CD4-positive, alpha-beta T cell (primary cell): ENCODE results near the gene DNAI2. TPM values are rescaled to one million over a fixed set of nuclear protein-coding genes. Genes with fewer than 3 reads are reported as not detected.

Experiments
- ATAC-seq: fragments of 200-7000 bp; cut with Tn5 transposase; one replicate; pipeline ENCODE4 v1.10.0; 2022; ENCODE audit warnings: mild to moderate bottlenecking; ENCODE audit not compliant: poor library complexity
- CTCF ChIA-PET: fragments of 350-600 bp; sonication (Branson Sonifier 250); formaldehyde crosslinking; loops from one replicate; lab custom pipeline; 2021; ENCODE audit warnings: antibody characterized with exemption, inconsistent platforms; lab: Charles Lee
- POLR2A ChIA-PET: fragments of 350-600 bp; sonication (Branson Sonifier 250); formaldehyde crosslinking; loops from one replicate; lab custom pipeline; 2021; ENCODE audit warnings: antibody characterized with exemption, inconsistent platforms; lab: Charles Lee
- DNase-seq, 14 experiments: peaks; one replicate each; pipeline ENCODE4 v3.0.0-alpha.2; 2013 to 2020; ENCODE audit warnings: mixed read lengths in 2 of 14
- H3K27ac ChIP-seq, 2 donors: one replicate each; pipeline versions ENCODE4 v1.5.1 to v1.7.0; 2013; ENCODE audit warnings: low read length in 2 of 2, low read depth in 1 of 2, mild to moderate bottlenecking in 1 of 2
- H3K27me3 ChIP-seq, 2 experiments: 1 replicate in 1 of 2; 2 replicates in 1 of 2; pipeline versions ENCODE4 v1.6.1 to v1.7.0; 2013; ENCODE audit warnings: low read length in 2 of 2, control low read depth in 1 of 2, mild to moderate bottlenecking in 1 of 2, moderate library complexity in 1 of 2; ENCODE audit not compliant: insufficient read depth in 2 of 2, control insufficient read depth in 1 of 2
- H3K36me3 ChIP-seq: one replicate; pipeline ENCODE4 v1.6.1; 2013; ENCODE audit warnings: low read length, control low read depth; ENCODE audit not compliant: insufficient read depth
- H3K4me1 ChIP-seq: one replicate; pipeline ENCODE4 v1.6.1; 2013; ENCODE audit warnings: low read length, control low read depth; ENCODE audit not compliant: insufficient read depth
- H3K4me3 ChIP-seq: one replicate; pipeline ENCODE4 v1.5.1; 2013; ENCODE audit warnings: mild to moderate bottlenecking, low read length, moderate library complexity
- H3K9me3 ChIP-seq, 2 experiments: 1 replicate in 1 of 2; 2 replicates in 1 of 2; pipeline versions ENCODE4 v1.6.1 to v1.7.0; 2013; ENCODE audit warnings: low read length in 2 of 2, mild to moderate bottlenecking in 2 of 2, control low read depth in 1 of 2, moderate library complexity in 1 of 2; ENCODE audit not compliant: control insufficient read depth in 1 of 2, insufficient read depth in 1 of 2
- H3K27ac Mint-ChIP-seq: one replicate; pipeline ENCODE4 v1.8.0; 2020; ENCODE audit warnings: mixed read lengths
- H3K27me3 Mint-ChIP-seq: one replicate; pipeline ENCODE4 v1.8.0; 2021; ENCODE audit warnings: mixed read lengths
- H3K36me3 Mint-ChIP-seq: one replicate; pipeline ENCODE4 v1.8.0; 2021; ENCODE audit warnings: low read depth, mixed read lengths
- H3K4me1 Mint-ChIP-seq: one replicate; pipeline ENCODE4 v1.8.0; 2021; ENCODE audit warnings: low read depth, mixed read lengths
- H3K4me3 Mint-ChIP-seq: one replicate; pipeline ENCODE4 v1.8.0; 2020; ENCODE audit warnings: mild to moderate bottlenecking, mixed read lengths
- H3K9me3 Mint-ChIP-seq: one replicate; pipeline ENCODE4 v1.8.0; 2020; ENCODE audit warnings: mixed read lengths
- CTCF ChIP-seq: fragments of 200-600 bp; IDR thresholded peaks from one replicate; pipeline ENCODE4 v1.8.0; 2022; ENCODE audit warnings: antibody characterized with exemption, mild to moderate bottlenecking
- intact Hi-C, 2 experiments: fragments of 100-400 bp; cut with DNase I in 1 of 2; cut with micrococcal nuclease in 1 of 2; formaldehyde crosslinking; loops; one replicate each; pipeline versions ENCODE4 v1.15.1 to v1.9.0; 2023 to 2025; cut with DNase I, micrococcal nuclease
- total RNA-seq, 174 experiments: library from RNA in 2 of 174; stranded (reverse) in 2 of 174; gene quantifications; one replicate each; pipeline ENCODE4 v1.2.3 and lab custom pipeline; 2021 to 2026

DNAI2 gene
- total RNA-seq, 2 experiments from 2014 or later: 0.66 to 1.2 TPM

GRCh38 chr17:74288785-74289184, 14.8 kb downstream of the DNAI2 start:
- ChIA-PET POLR2A (no interaction called here), CTCF (interaction anchor here (0.7 kb wide), 1 partner anchor 75 kb away, joined by 3 read pairs; no protein-coding TSS in a partner anchor)
- no peaks in the 10 kb centered on the region for H3K27me3 ChIP-seq
- peaks cover 19% of the 10 kb centered on the region for H3K4me1 ChIP-seq
- no peaks in the 10 kb centered on the region for H3K9me3 ChIP-seq
- no peaks in the 10 kb centered on the region for H3K36me3 ChIP-seq
- DNase-seq (no peak), ATAC-seq (no peak)
- Mint-ChIP-seq H3K4me1 (peaks cover 23% of the 10 kb centered on the region), H3K9me3 (no peaks in the 10 kb centered on the region), H3K27me3 (no peaks in the 10 kb centered on the region), H3K36me3 (no peaks in the 10 kb centered on the region), H3K4me3 (no peak overlapping the region), H3K27ac (no peak overlapping the region)
- H3K4me3 ChIP-seq: no peak overlapping the region
- intact Hi-C loops: no loop called here
- TF ChIP-seq CTCF: no peak
- H3K27ac ChIP-seq: no peak overlapping the region

GRCh38 chr17:74289688-74290087, 15.7 kb downstream of the DNAI2 start:
- POLR2A ChIA-PET: no interaction called here
- DNase-seq: no peak
- no peaks in the 10 kb centered on the region for H3K36me3 Mint-ChIP-seq
- no peaks in the 10 kb centered on the region for H3K36me3 ChIP-seq
- H3K27ac Mint-ChIP-seq: no peak overlapping the region
- H3K4me3 Mint-ChIP-seq: no peak overlapping the region
- H3K4me3 ChIP-seq: no peak overlapping the region
- peaks cover 19% of the 10 kb centered on the region for H3K4me1 Mint-ChIP-seq
- no peaks in the 10 kb centered on the region for H3K9me3 ChIP-seq
- H3K27me3 ChIP-seq: no peaks in the 10 kb centered on the region
- no peak overlapping the region for H3K27ac ChIP-seq
- no peaks in the 10 kb centered on the region for H3K9me3 Mint-ChIP-seq
- H3K27me3 Mint-ChIP-seq: no peaks in the 10 kb centered on the region
- intact Hi-C loops: no loop called here
- H3K4me1 ChIP-seq: peaks cover 11% of the 10 kb centered on the region
- CTCF ChIA-PET: no interaction called here
- no peak for TF ChIP-seq CTCF
- no peak for ATAC-seq

GRCh38 chr17:74290340-74290739, 16.3 kb downstream of the DNAI2 start:
- Mint-ChIP-seq H3K27ac (no peak overlapping the region), H3K4me1 (peaks cover 13% of the 10 kb centered on the region), H3K36me3 (no peaks in the 10 kb centered on the region), H3K4me3 (no peak overlapping the region), H3K9me3 (no peaks in the 10 kb centered on the region), H3K27me3 (no peaks in the 10 kb centered on the region)
- no peak overlapping the region for H3K27ac ChIP-seq
- ChIA-PET CTCF (no interaction called here), POLR2A (no interaction called here)
- intact Hi-C loops: no loop called here
- H3K27me3 ChIP-seq: no peaks in the 10 kb centered on the region
- no peak for ATAC-seq
- no peak for TF ChIP-seq CTCF
- H3K4me3 ChIP-seq: no peak overlapping the region
- H3K4me1 ChIP-seq: peaks cover 5% of the 10 kb centered on the region
- no peaks in the 10 kb centered on the region for H3K9me3 ChIP-seq
- H3K36me3 ChIP-seq: no peaks in the 10 kb centered on the region
- no peak for DNase-seq
